PC-3 (cell line): ENCODE data around the gene PCNA.
"Not testable (repeated sequence)": the region's sequence is repeated elsewhere in the genome, so short reads cannot be mapped to it uniquely, and the experiment has no call there.

Experiments
- CTCF ChIP-seq: fragments of 300-600 bp; sonication (generic); conservative IDR thresholded peaks from 2 replicates; pipeline ENCODE4 v1.5.1; 2017; ENCODE audit warnings: antibody characterized with exemption, low read depth, mild to moderate bottlenecking, low read length
- EZH2 ChIP-seq: fragments of 300-600 bp; sonication (generic); IDR thresholded peaks from one replicate; pipeline ENCODE4 v1.6.1; 2017; ENCODE audit warnings: antibody characterized with exemption, mild to moderate bottlenecking, low read length; ENCODE audit not compliant: unreplicated experiment
- EZH2phosphoT487 ChIP-seq: fragments of 300-600 bp; sonication (generic); IDR thresholded peaks from 2 replicates; pipeline ENCODE4 v1.6.1; 2018; ENCODE audit warnings: mild to moderate bottlenecking, antibody characterized with exemption, low read length, borderline replicate concordance

DNA sequence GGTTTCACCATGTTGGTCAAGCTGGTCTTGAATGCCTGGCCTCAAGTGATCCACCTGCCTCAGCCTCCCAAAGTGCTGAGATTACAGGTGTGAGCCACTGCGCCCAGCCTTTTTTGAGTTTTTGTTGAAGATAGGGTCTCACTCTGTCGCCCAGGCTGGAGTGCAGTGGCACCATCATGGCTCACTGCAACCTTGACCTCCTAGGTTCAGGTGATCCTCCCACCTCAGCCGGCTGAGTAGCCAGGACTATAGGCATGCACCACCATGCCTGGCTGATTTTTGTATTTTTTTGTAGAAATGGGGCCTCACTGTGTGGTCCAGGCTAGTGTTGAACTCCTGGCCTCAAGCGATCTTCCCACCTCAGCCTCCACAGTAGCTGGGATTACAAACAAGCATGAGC, 47.8 kb downstream of the PCNA start:
- TF ChIP-seq CTCF, EZH2phosphoT487, EZH2: not testable (repeated sequence)
